ENCODE results near the gene AQP7. TPM values are rescaled to one million over a fixed set of nuclear protein-coding genes. Genes with fewer than 3 reads are reported as not detected.
"Not testable (repeated sequence)": the region's sequence is repeated elsewhere in the genome, so short reads cannot be mapped to it uniquely, and the experiment has no call there.

Gene AQP7
- polyA plus RNA-seq, 1 donor, result 6.4 TPM

GRCh38 chr9:33393581-33393980, 8.8 kb downstream of the AQP7 start:
- no peak for DNase-seq

DNA sequence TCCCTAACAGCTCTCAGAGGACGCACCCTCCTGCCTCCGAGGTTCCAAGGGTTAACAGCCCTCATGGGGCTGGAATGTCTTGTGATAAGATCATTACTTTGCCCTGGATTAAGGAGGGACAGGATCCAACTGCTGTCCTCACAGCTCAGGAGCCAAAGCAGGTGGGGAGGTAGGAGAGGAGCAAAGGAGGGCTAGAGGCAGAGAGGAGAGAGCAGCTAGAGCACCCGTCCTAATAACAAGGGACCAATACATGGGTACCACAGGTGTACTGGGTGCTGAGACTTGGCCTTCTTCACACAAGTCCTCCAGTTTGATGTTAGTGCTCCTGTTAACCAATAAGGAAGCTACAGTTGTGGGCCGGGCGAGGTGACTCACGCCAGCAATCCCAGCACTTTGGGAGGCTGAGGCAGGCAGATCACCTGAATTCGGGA, 9.8 kb downstream of the AQP7 start:
- not testable (repeated sequence) for DNase-seq

DNA sequence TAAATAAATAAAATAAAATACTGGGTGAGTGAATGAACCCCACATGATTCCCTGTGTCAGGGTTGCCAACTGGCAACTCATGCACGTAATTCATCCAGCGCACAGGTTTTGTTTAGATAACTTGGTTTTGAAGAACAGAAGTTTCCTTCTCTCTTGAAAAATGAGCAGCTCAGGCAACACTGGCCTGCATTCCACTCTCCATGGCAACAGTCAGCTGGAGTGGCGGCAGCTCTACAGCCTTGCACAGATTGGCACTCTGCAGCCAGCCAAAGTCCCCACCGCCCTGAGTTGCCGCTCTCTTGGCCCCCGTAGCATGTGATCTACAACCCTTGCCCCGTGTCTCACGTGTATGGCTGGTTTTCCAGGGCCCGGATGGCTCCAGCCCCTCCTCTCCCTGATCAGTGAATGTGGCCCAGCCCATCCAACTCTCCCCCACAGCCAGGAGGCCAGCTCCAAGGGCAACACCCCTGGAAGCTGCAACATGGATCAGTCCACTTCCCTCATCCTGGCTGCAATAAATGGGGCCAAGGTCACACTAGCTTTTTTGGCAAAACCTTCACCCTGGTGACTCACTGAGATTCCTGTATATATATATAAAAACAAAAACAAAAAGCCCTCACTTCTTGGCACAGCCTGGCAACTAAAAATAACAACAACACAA, 11.1 kb downstream of the AQP7 start:
- peak; percentile 70 for DNase-seq

GRCh38 chr9:33388110-33388994, 14.0 kb downstream of the AQP7 start:
- DNase-seq, result no peak

GRCh38 chr9:33386998-33387397, 15.4 kb downstream of the AQP7 start:
- DNase-seq, result not testable (repeated sequence)

DNA sequence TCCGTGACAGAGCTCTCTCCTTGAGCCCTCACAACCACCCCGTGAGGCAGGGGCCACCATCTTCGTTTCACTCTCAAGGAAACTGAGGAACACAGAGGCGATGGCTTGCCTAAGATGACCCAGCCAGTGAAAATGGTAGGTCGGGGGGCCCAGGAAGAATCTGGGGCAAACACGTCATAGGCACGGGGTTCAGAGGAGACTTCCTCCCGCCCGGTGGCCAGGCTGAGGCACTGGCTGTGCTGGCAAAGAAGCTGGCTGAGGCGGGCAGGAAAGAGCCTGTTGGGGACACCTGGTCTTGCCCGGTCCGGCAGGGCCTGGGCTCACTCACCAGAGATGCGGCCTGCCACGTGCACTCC, 15.7 kb downstream of the AQP7 start:
- DNase-seq, result not testable (repeated sequence)

GRCh38 chr9:33385979-33386640, 16.3 kb downstream of the AQP7 start:
- not testable (repeated sequence) for DNase-seq

DNA sequence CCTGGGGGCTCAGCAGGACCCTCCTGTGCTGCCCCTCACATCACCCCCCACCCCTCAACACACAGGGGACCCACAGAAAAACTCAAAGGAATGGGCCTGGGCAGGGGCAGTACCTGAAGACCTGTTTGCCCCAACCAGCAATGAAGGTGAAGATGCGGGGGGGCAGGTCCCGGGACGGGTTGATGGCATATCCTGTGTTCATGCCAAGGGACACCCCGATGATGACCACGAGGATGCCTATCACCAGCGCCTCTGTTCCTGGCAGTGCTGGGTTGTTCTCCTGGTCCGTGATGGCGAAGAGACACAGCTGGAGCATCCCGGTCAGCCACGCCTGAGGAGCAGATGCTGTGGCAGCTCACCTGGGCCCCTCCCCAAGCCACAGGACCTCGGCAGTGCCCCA, 16.8 kb downstream of the AQP7 start:
- DNase-seq, result not testable (repeated sequence)

- not testable (repeated sequence) for DNase-seq
Measured at GRCh38 chr9:33383396-33383795, 19.0 kb downstream of the AQP7 start.

GRCh38 chr9:33382397-33382796, 20.0 kb downstream of the AQP7 start:
- not testable (repeated sequence) for DNase-seq

DNA sequence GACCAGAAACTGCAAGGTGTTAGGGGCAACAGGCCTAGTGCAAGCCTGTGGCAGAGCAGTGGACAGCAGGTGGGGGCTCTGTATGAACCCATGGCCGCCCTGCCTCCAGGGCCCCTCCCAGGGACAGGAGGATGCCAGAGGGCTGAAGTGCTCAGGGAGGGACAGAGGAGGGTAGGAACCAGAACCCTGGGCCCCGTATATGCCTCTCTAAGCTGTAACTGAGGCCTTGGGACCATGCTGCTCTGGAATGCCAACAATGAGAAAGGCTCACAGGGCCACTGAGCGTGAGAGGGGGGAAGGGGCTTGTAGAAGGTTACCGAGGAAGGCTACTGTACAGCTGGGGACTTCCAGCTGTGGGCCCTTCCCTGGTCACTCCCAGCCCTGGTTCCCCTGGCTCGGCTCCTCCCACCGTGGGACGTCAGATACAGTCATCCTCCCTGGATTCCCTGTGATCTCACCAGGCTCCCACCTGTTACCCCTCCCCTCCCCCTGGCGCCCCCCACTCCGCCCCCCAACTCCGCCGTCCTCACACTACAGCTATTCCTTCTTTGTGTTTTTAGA, 21.1 kb downstream of the AQP7 start:
- DNase-seq, result no peak

DNA sequence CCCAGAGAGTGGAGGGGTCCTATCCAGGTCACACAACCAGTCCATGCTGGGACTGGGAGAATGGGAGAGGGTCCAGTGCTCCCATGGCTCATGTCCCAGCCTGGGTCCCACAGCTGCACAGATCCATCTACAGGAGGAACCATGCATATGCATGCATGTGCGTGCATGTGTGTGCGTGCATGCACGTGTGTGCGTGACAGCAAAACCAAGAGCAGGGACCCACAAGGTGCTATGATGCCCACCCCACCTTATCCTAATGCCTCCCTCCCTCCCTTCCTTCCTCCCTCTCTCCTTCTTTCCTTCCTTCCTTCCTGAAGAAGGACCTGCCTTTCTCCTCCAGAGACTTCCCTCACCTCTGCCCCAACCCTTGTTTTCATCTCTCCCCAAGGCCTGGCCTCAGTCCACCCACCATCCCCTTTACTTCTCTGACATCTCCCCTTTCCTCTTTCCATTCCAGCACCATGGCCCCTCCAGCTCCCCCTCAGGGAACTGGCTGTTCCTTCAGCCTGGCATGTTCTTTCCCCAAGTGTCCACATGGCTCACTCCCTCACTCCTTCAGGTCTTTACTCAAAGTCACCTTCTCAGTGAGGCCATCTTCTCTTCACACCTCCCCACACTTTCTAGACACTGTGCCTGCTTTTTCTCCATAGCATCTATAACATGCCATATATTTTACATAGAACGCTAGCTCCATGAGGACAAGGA, 21.8 kb downstream of the AQP7 start:
- no peak for DNase-seq

DNA sequence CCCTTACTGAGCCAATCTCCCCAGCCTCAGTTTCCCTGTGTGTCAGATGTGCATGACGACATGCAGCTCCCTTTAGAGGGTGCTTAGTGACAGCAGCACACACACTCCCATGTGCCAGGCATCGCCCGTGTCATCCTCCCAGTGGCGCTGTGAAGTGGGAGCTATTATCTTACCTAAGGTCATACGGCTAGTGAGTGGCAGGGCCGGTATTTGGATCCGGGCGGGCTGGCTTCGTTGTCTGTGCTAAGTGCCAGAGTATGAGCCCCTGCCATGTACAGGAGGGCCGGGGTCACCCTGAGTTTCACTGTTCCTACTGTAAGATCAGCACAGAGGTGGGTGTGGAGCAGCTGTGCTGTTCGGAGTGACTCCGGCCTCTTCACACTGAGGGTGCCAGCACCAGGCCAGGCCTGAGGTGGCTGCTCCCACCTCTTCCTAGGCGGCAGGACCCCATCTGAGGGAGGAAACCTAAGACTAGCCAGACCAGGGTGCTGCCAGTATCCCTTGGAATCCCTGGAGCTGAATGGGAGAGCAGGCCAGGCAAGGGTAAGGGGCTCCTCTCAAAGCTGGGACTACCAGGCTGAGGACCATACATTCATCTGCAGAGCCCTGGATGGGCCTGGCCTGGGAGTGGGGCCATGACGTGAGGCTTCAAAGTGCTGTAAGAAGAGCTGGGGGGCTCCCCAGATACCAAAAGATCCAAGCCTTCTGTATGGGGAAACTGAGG, 22.5 kb downstream of the AQP7 start:
- DNase-seq, result no peak

DNA sequence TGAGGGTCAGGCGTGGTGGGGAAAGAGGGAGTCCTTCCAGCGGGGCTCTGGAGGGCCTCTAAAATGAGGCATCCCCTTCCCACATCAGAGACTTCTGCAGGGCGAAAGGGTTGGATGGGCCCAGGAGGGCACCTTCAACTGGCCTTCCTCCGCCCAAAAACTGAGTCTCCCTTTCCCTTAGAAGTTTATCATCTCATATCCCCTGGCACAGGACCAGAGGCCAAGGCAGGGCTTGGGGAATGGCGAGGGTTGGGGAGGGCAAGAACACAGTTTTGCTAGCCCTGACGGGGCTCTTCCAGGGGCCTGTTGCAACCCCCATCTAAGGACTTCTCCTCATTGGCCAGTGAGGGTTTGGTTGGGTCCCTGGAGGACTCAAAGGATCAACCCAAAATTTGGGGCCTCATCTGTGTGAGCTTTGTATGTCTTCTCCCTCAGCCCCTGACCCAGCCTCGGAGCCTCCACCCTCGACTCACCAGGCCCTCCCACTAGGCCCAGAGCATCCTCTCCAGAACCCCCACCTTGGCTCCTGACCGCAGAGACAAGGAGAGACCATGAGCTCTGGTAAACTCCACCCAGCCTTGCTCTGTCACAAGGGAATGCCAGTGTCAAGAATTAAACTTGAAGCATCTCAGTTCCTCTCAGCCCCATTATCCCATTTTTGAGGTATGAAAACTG, 24.1 kb downstream of the AQP7 start:
- no peak for DNase-seq

GRCh38 chr9:33377089-33377715, 25.2 kb downstream of the AQP7 start:
- DNase-seq, result no peak

GRCh38 chr9:33375841-33376321, 26.5 kb downstream of the AQP7 start:
- no peak for DNase-seq

- DNase-seq, result no peak
Measured at GRCh38 chr9:33375238-33375840, 27.0 kb downstream of the AQP7 start.

- peak; percentile 67 for DNase-seq
Measured at GRCh38 chr9:33374634-33375237, 27.6 kb downstream of the AQP7 start.

DNA sequence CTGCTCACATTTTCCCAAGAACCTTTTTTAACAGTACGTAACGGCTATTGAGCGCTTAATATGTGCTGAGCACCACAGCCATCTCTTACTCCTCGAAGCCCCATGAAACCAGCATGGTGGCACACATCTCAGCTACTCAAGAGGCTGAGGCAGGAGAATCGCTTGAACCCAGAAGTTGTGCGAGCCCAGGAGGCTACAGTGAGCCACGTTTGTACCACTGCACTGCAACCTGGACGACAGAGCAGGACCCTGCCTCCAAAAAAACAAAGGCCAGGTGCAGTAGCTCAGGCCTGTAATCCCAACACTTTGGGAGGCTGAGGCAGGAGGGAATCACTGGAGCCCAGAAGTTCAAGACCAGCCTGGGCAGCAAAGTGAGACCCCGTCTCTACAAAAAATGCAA, 28.2 kb downstream of the AQP7 start:
- DNase-seq, result no peak

- no peak for DNase-seq
Measured at GRCh38 chr9:33372900-33373299, 29.5 kb downstream of the AQP7 start.
